SK-MEL-5 (cell line): ENCODE results near the gene MRPL21. TPM values are rescaled to one million over a fixed set of nuclear protein-coding genes. Genes with fewer than 3 reads are reported as not detected.
"Not testable (repeated sequence)": the region's sequence is repeated elsewhere in the genome, so short reads cannot be mapped to it uniquely, and the experiment has no call there.

ENCODE experiments used
- DNase-seq: peaks from one replicate; pipeline ENCODE4 v3.0.0-alpha.2; 2016; ENCODE audit warnings: low read depth, low spot score
- in situ Hi-C: cut with HindIII; loops from 2 replicates; pipeline ENCODE4 v1.10.0; 2016; ENCODE audit warnings: low sequenced_read_pairs, high pct_unique_total_duplicates, low pct_unique_long_range_greater_than_20kb
- total RNA-seq: library from RNA; depleted of rRNA; stranded (reverse); fragments of >200 nt; shearing (Covaris generic); gene quantifications from 2 replicates; pipeline ENCODE4 v1.2.3, GENCODE V29; 2014

MRPL21 gene
- total RNA-seq, 1 experiment from 2014 or later, result 342 TPM

- in situ Hi-C loops, DNase-seq: not testable (repeated sequence)
Observed at GRCh38 chr11:68856425-68857030, 47.1 kb downstream of the MRPL21 start.

DNA sequence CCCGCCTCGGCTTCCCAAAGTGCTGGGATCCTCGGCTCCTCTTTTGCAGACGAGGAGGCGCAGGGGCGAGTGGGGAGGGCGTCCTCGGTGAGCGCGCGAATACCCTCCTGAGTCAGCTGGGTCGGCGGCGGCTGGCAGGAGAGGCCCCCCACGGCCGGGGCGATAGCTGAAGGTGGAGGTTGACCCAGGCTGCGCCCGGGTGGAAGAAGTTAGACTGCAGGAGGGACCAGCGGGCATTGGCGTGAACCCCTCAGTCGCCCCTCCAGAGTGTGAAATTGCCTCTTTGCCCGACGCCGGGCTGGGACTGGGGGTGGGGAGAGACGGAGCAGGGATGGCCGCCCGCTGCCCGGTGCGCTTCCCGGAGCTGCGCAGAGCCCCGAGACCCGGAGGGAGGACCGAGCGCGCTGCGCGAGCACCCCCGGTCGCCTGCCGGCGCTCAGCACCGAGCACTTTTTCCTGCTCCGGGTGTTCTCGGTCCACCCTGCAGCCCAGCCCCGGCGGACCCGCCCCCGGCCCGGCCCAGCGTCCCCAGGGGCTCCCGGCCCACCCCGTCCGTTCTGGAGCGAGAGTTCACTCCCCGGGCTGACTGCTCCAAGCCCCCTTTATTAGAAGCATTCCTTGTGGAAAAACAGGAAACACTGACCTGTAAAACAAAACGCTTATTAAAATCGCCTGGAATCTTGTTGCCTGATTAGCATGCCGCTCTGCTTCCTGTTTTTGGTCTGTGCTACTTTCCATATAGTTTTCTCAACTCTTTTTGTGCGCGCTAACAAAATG is 48.2 kb downstream of the MRPL21 start:
- DNase-seq, result no peak
- in situ Hi-C loops, result no loop called here

- no peak for DNase-seq
- in situ Hi-C loops, result no loop called here
Observed at GRCh38 chr11:68854273-68854958, 49.2 kb downstream of the MRPL21 start.

DNA sequence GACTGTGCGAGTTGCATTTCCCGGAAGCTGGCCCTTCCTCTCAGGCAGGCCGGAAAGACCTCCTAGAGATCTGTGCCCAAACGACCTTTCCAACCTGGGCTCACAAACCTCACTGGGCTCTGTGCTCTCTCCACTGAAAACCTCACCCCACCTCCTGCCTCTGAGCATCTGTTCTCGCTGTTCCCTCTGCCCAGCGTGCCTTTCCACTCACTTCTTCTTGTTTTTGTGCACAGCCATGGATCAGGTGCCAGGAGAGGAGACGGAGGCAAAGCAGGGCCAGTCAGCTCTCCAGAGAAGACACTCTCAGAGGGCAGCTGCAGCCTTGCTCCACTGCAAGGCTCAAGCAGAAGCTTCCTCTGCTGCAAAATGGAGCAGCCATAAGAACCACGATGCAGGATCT is 51.0 kb downstream of the MRPL21 start:
- in situ Hi-C loops, result no loop called here

GRCh38 chr11:68848429-68848828 is 55.2 kb downstream of the MRPL21 start:
- in situ Hi-C loops, result no loop called here
- no peak for DNase-seq

More for the DNA sequence above, 51.0 kb downstream of the MRPL21 start:
- DNase-seq, result no peak

GRCh38 chr11:68847395-68847794 is 56.2 kb downstream of the MRPL21 start:
- no peak for DNase-seq
- in situ Hi-C loops, result no loop called here

GRCh38 chr11:68845351-68846002 is 58.2 kb downstream of the MRPL21 start:
- in situ Hi-C loops, result no loop called here
- DNase-seq, result no peak

DNA sequence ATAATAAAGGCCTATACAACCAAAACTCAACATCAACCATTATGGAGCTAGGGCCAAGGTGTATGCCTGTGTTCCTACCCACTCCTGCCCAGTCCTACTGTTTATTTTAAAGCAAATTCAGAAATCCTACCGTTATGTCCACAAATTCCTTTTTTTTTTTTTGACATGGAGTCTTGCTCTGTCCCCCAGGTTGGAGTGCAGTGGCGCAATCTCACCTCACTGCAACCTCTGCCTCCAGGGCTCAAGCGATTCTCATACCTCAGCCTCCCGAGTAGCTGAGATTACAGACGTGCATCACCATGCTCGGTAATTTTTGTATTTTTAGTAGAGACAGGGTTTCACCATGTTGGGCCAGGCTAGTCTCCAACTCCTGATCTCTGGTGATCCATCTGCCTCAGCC is 58.8 kb downstream of the MRPL21 start:
- in situ Hi-C loops, result no loop called here
- DNase-seq, result no peak

- no peak for DNase-seq
- in situ Hi-C loops, result no loop called here
Observed at GRCh38 chr11:68844376-68844775, 59.3 kb downstream of the MRPL21 start.

- no peak for DNase-seq
- in situ Hi-C loops, result no loop called here
Observed at GRCh38 chr11:68843703-68844312, 59.8 kb downstream of the MRPL21 start.

DNA sequence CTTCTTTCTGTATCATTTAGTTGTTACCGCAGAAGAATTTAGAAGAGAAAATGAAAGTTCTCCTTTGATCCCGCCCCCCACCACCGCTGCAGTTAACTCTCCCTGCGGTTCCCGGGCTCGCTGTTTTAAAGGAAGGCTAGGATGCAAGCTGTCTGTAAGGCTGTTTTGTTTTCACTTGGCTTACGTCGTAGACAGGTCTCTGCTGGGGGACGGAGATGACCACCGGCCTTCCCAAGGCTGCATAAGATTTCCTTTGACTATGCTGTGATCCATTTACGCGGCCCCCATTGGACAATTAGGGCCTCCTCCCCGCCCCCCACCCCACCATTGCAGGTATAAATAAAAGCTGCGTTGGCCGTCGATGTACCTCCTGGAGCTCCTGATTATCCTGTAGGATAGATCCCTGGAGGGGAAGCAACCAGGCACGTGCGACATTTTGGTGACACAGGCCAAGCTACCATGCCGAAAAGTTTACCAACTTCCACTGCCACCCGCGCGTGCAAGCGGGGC is 60.5 kb downstream of the MRPL21 start:
- no peak for DNase-seq
- in situ Hi-C loops, result no loop called here

DNA sequence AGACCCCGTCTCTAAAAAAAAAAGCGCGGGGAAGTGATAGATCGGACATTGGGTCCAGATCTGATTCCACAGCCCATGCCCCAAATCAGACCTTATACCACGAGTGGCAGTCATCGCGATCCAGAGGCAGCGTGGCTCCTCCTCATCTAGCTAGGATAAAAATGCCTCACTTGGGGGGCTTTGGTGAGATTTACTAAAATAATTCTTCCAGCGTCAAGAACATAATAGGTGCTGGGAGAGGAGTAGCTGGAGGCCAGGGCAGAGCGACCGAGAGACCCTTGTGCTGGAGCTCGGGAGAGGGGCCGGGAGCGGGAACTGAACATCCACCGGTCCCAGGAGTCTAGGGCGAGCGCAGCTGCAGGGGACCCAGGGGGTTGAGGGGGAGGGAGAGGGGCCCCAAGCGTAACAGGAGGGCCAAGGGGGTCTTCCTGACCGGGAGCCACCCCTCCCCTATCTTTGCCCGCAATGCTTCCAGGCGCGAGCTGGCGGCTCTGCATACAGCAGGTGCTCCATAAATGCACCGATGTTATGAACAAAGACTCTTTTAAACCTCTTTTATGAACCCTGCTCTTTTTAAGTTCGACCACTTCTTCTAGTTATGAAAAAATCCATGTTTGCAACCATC is 61.1 kb downstream of the MRPL21 start:
- no peak for DNase-seq
- in situ Hi-C loops, result no loop called here

DNA sequence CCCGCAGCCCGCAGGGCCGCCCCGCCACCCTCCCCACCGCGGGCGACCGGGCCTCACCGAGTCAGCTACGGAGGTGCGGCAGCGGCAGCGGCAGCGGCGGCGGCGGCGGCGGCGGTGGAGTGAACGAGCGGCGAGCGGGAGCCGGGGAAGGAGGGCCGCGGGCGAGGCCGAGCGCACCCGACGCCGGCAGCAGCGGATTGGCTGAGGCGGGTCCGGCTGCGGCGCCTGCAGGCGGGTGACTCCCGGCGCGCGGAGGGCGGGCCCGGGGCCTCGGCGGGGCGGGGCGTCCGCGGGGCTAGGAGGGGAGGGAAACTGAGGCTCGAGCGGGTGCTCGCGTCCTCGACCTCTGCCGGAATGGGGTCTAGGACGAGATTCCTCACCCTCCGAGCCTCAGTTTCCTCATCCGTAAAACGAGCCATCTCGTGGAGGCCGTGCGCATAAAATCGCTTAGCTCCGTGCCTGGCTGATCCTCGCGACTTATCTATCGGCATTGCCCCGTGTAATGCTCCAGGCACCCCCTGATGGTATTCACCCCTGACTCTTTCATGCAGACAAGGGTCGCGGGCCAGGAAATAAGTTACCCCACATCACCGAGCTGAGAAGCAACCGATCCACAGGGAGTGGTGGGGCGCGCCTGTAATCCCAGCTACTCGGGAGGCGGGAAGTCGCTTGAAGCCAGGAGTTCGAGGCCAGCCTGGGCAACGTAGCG is 61.8 kb downstream of the MRPL21 start, which contains the start of gene CPT1A:
TSS of gene CPT1A (minus strand) at position 199 of the 709 bp plus-strand sequence. CDS start 26,442 bp downstream, outside the sequence.
- in situ Hi-C loops, result no loop called here
- no peak for DNase-seq
